PC-3 (cell line): ENCODE data around the gene ZXDC.

Experiments
- EZH2 ChIP-seq: fragments of 300-600 bp; sonication (generic); IDR thresholded peaks from one replicate; pipeline ENCODE4 v1.6.1; 2017; ENCODE audit warnings: antibody characterized with exemption, mild to moderate bottlenecking, low read length; ENCODE audit not compliant: unreplicated experiment
- EZH2phosphoT487 ChIP-seq: fragments of 300-600 bp; sonication (generic); IDR thresholded peaks from 2 replicates; pipeline ENCODE4 v1.6.1; 2018; ENCODE audit warnings: mild to moderate bottlenecking, antibody characterized with exemption, low read length, borderline replicate concordance
- TF ChIP-seq, protein P1 (sequence below): fragments of 300-600 bp; sonication (generic); conservative IDR thresholded peaks from 2 replicates; pipeline ENCODE4 v1.5.1; 2017; ENCODE audit warnings: antibody characterized with exemption, low read depth, mild to moderate bottlenecking, low read length

DNA sequence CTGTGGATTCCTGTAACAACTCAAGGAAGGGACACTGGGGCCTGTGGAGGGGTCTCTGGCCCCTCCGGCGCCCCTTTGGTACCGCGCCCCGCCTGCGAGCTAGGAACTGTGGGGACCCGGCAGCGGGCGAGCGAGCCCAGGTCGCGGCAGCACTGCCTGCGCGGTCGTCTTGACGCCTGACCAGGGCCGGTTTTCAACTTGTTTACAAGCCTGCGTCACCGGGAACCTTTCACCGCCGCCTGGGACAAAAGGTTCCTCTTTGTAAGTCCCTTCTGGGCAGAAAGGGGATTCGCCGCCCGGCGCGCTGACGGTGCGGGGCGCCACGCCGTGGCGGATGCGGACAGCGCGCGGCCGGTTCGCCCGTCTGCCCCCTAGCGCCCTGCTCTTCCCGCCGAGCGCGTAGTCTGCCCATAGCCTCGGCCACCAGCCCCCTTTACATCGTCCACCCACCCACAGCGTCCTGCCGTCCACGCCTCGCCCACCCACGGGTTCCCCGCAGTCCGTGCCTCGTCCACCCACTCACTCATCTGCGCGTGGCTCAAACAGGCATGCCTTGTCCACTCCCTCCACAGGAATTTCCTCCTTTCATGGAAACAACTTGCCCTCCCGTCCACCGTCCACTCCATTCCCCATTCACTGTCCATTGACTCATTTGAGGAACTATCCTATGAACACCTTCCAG is 86.4 kb downstream of the ZXDC start:
- TF ChIP-seq, protein P1, sequence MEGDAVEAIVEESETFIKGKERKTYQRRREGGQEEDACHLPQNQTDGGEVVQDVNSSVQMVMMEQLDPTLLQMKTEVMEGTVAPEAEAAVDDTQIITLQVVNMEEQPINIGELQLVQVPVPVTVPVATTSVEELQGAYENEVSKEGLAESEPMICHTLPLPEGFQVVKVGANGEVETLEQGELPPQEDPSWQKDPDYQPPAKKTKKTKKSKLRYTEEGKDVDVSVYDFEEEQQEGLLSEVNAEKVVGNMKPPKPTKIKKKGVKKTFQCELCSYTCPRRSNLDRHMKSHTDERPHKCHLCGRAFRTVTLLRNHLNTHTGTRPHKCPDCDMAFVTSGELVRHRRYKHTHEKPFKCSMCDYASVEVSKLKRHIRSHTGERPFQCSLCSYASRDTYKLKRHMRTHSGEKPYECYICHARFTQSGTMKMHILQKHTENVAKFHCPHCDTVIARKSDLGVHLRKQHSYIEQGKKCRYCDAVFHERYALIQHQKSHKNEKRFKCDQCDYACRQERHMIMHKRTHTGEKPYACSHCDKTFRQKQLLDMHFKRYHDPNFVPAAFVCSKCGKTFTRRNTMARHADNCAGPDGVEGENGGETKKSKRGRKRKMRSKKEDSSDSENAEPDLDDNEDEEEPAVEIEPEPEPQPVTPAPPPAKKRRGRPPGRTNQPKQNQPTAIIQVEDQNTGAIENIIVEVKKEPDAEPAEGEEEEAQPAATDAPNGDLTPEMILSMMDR = peak; percentile 85
- TF ChIP-seq EZH2 (no peak), EZH2phosphoT487 (no peak)
